ENCODE measurements around the gene MTCL1. TPM values are rescaled to one million over a fixed set of nuclear protein-coding genes. Genes with fewer than 3 reads are reported as not detected.

Gene MTCL1
- total RNA-seq, 1 donor from 2014 or later: 100 TPM

- no peak overlapping the region for H3K4me3 Mint-ChIP-seq (ENCODE audit: unreplicated experiment)
- H3K4me1 Mint-ChIP-seq (ENCODE audit: low read depth, unreplicated experiment): peaks cover 9% of the 10 kb centered on the region
- H3K9me3 Mint-ChIP-seq (ENCODE audit: unreplicated experiment): peaks cover 5% of the 10 kb centered on the region
- H3K36me3 Mint-ChIP-seq (ENCODE audit: unreplicated experiment): no peaks in the 10 kb centered on the region
- no peaks in the 10 kb centered on the region for H3K27me3 Mint-ChIP-seq (ENCODE audit: unreplicated experiment)
- no peak overlapping the region for H3K27ac Mint-ChIP-seq (ENCODE audit: unreplicated experiment)
- TF ChIP-seq CTCF (IDR thresholded peaks at IDR 0.05; ENCODE audit: partially characterized antibody, unreplicated experiment): no peak
- DNase-seq: no peak
Observed at GRCh38 chr18:8803957-8804356, 98.6 kb downstream of the MTCL1 start.

- Mint-ChIP-seq H3K27ac (ENCODE audit: unreplicated experiment) (no peak overlapping the region), H3K4me1 (ENCODE audit: low read depth, unreplicated experiment) (peaks cover 12% of the 10 kb centered on the region), H3K36me3 (ENCODE audit: unreplicated experiment) (no peaks in the 10 kb centered on the region), H3K27me3 (ENCODE audit: unreplicated experiment) (peaks cover 2% of the 10 kb centered on the region), H3K4me3 (ENCODE audit: unreplicated experiment) (no peak overlapping the region), H3K9me3 (ENCODE audit: unreplicated experiment) (peaks cover 3% of the 10 kb centered on the region)
- no peak for TF ChIP-seq CTCF (IDR thresholded peaks at IDR 0.05; ENCODE audit: partially characterized antibody, unreplicated experiment)
- no peak for DNase-seq
Observed at GRCh38 chr18:8805552-8805951, 100.2 kb downstream of the MTCL1 start.

GRCh38 chr18:8806100-8806797, 100.9 kb downstream of the MTCL1 start:
- no peak overlapping the region for H3K4me3 Mint-ChIP-seq (ENCODE audit: unreplicated experiment)
- H3K27me3 Mint-ChIP-seq (ENCODE audit: unreplicated experiment): peaks cover 2% of the 10 kb centered on the region
- no peak for DNase-seq
- H3K36me3 Mint-ChIP-seq (ENCODE audit: unreplicated experiment): no peaks in the 10 kb centered on the region
- H3K9me3 Mint-ChIP-seq (ENCODE audit: unreplicated experiment): peaks cover 3% of the 10 kb centered on the region
- no peak for TF ChIP-seq CTCF (IDR thresholded peaks at IDR 0.05; ENCODE audit: partially characterized antibody, unreplicated experiment)
- H3K4me1 Mint-ChIP-seq (ENCODE audit: low read depth, unreplicated experiment): peaks cover 15% of the 10 kb centered on the region
- no peak overlapping the region for H3K27ac Mint-ChIP-seq (ENCODE audit: unreplicated experiment)

GRCh38 chr18:8806798-8807487, 101.6 kb downstream of the MTCL1 start:
- no peak for DNase-seq
- H3K27ac Mint-ChIP-seq (ENCODE audit: unreplicated experiment): no peak overlapping the region
- TF ChIP-seq CTCF (IDR thresholded peaks at IDR 0.05; ENCODE audit: partially characterized antibody, unreplicated experiment): no peak
- H3K9me3 Mint-ChIP-seq (ENCODE audit: unreplicated experiment): peaks cover 3% of the 10 kb centered on the region
- peaks cover 2% of the 10 kb centered on the region for H3K27me3 Mint-ChIP-seq (ENCODE audit: unreplicated experiment)
- H3K36me3 Mint-ChIP-seq (ENCODE audit: unreplicated experiment): no peaks in the 10 kb centered on the region
- H3K4me3 Mint-ChIP-seq (ENCODE audit: unreplicated experiment): no peak overlapping the region
- H3K4me1 Mint-ChIP-seq (ENCODE audit: low read depth, unreplicated experiment): peaks cover 12% of the 10 kb centered on the region

- DNase-seq: no peak
- Mint-ChIP-seq H3K36me3 (ENCODE audit: unreplicated experiment) (no peaks in the 10 kb centered on the region), H3K27me3 (ENCODE audit: unreplicated experiment) (peaks cover 2% of the 10 kb centered on the region), H3K4me1 (ENCODE audit: low read depth, unreplicated experiment) (peaks cover 12% of the 10 kb centered on the region), H3K4me3 (ENCODE audit: unreplicated experiment) (no peak overlapping the region), H3K27ac (ENCODE audit: unreplicated experiment) (no peak overlapping the region), H3K9me3 (ENCODE audit: unreplicated experiment) (peaks cover 3% of the 10 kb centered on the region)
- TF ChIP-seq CTCF (IDR thresholded peaks at IDR 0.05; ENCODE audit: partially characterized antibody, unreplicated experiment): no peak
Observed at GRCh38 chr18:8807488-8807805, 102.1 kb downstream of the MTCL1 start.

Data from glutamatergic neuron (in vitro differentiated cells).